HG02763 (cell line): ENCODE data around the gene EXOSC3.

ENCODE experiments used
- ATAC-seq: cut with Tn5 transposase; IDR thresholded peaks from one replicate; pipeline ENCODE4 v1.9.1; 2021; ENCODE audit warnings: mild to moderate bottlenecking, moderate library complexity; ENCODE audit not compliant: unreplicated experiment

EXOSC3 gene

GRCh38 chr9:37739222-37739621 lies 45.6 kb downstream of the EXOSC3 start:
- no peak for ATAC-seq

DNA sequence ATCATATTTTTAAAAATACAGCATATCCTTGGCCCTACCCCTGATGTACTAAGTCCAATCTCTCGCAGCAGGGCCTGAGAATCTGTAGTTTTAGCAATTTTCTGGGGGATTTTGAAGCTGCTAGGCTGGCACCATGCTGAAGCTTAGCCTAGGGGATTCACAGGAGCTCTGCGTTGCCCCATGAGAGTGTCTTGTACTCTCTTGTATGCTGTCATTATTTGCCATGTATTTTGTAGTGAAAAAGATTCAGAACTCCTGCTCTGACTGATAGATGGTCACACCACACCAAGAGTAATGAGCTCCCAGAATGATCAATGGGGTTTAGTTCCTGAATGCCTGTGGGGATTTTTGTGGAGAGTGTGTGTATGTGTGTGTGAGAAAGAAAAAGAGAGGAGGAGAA lies 51.9 kb downstream of the EXOSC3 start:
- ATAC-seq, result no peak

DNA sequence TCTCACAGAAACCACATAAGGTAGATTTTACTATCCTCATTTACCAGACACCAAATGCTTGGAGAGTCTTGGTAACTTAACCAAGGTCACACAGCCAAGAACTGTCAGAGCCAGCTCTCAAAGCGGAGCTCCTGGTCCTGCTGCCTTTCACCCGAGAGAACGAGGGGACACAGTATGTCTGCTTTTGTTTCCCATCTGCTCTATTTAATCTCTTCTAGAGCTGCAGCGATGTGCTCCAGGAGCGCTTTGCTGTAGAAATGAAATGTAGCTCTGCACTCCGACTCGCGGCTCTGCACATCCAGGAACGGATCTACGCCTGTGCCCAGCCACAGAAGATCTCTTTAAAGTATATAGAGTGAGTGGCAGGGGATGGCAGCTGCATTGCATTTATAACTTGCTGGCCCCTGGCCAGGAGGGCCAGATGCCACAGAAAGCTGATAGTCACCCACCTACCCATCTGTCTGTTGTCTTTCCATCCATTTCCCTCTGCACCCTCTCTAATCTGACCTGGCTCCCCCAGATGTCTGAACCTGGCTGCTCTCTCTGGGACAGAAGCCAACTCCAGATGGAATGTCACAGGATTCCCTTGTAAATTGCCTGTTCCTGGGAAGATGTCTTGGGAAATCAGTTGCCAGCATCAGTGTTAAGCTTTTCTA lies 52.6 kb downstream of the EXOSC3 start:
- no peak for ATAC-seq

GRCh38 chr9:37730839-37731238 lies 54.0 kb downstream of the EXOSC3 start:
- no peak for ATAC-seq

- no peak for ATAC-seq
These were observed 54.6 kb downstream of the EXOSC3 start for GRCh38 chr9:37730256-37730655.
